Measurements from ENCODE around the gene ACSL3. TPM values are rescaled to one million over a fixed set of nuclear protein-coding genes. Genes with fewer than 3 reads are reported as not detected.

Gene ACSL3
- total and polyA plus RNA-seq, 4 donors = 22.2 to 154 (median 59.2) TPM

GRCh38 chr2:222888716-222889115, 27.9 kb downstream of the ACSL3 start:
- Histone ChIP-seq H3K27me3 (ENCODE audit: control insufficient read depth in 3 of 3, insufficient read depth in 3 of 3, low read length in 2 of 3) (no peaks in the 10 kb centered on the region), H3K4me3 (no peak overlapping the region), H3K27ac (ENCODE audit: low read depth in 1 of 2, low read length in 1 of 2) (no peak overlapping the region), H3K9me3 (ENCODE audit: control insufficient read depth in 4 of 4, insufficient read depth in 3 of 4, low read length in 3 of 4) (no peaks in the 10 kb centered on the region), H3K9ac (ENCODE audit: insufficient read depth in 1 of 2, low read length in 2 of 2) (no peak overlapping the region), H3K4me1 (ENCODE audit: control insufficient read depth in 5 of 5, insufficient read depth in 5 of 5, low read length in 5 of 5) (peaks cover 2 to 38% (median 21%) of the 10 kb centered on the region in 5 donors), H3K36me3 (ENCODE audit: control insufficient read depth in 4 of 4, insufficient read depth in 4 of 4, low read length in 4 of 4) (peaks cover 0 to 4% (median 1%) of the 10 kb centered on the region in 4 donors)
- 90 to 93% methylated on average over 7 of the region's 7 CpGs for WGBS, 2 donors
- DNase-seq (no peak), ATAC-seq (ENCODE audit: insufficient read depth, low FRiP score) (no peak)
- TF ChIP-seq CTCF (IDR thresholded peaks at IDR 0.05; ENCODE audit: control extremely low read depth, extremely low read depth) = no peak

GRCh38 chr2:222891890-222892289, 31.1 kb downstream of the ACSL3 start:
- ATAC-seq (ENCODE audit: insufficient read depth, low FRiP score) (no peak), DNase-seq (no peak)
- Histone ChIP-seq H3K27me3 (ENCODE audit: control insufficient read depth in 3 of 3, insufficient read depth in 3 of 3, low read length in 2 of 3) (no peaks in the 10 kb centered on the region), H3K27ac (ENCODE audit: low read depth in 1 of 2, low read length in 1 of 2) (no peak overlapping the region), H3K9ac (ENCODE audit: insufficient read depth in 1 of 2, low read length in 2 of 2) (no peak overlapping the region), H3K9me3 (ENCODE audit: control insufficient read depth in 4 of 4, insufficient read depth in 3 of 4, low read length in 3 of 4) (no peaks in the 10 kb centered on the region), H3K4me1 (ENCODE audit: control insufficient read depth in 5 of 5, insufficient read depth in 5 of 5, low read length in 5 of 5) (peaks cover 2 to 27% (median 9%) of the 10 kb centered on the region in 5 donors), H3K36me3 (ENCODE audit: control insufficient read depth in 4 of 4, insufficient read depth in 4 of 4, low read length in 4 of 4) (peaks cover 0 to 4% (median 1%) of the 10 kb centered on the region in 4 donors), H3K4me3 (no peak overlapping the region)
- 50 to 54% methylated on average over 4 of the region's 4 CpGs for WGBS, 2 donors
- TF ChIP-seq CTCF (IDR thresholded peaks at IDR 0.05; ENCODE audit: control extremely low read depth, extremely low read depth) = no peak

- 2 to 13% methylated on average over 2 of the region's 2 CpGs for WGBS, 2 donors
- H3K4me1 ChIP-seq (ENCODE audit: control insufficient read depth in 5 of 5, insufficient read depth in 5 of 5, low read length in 5 of 5) = peaks cover 2 to 22% (median 9%) of the 10 kb centered on the region in 5 donors
- no peaks in the 10 kb centered on the region for H3K9me3 ChIP-seq (ENCODE audit: control insufficient read depth in 4 of 4, insufficient read depth in 3 of 4, low read length in 3 of 4)
- DNase-seq (peak in 2 of 3 donors; percentile 67 to 77), ATAC-seq (ENCODE audit: insufficient read depth, low FRiP score) (peak; percentile 27)
- no peaks in the 10 kb centered on the region for H3K27me3 ChIP-seq (ENCODE audit: control insufficient read depth in 3 of 3, insufficient read depth in 3 of 3, low read length in 2 of 3)
- no peak overlapping the region for H3K9ac ChIP-seq (ENCODE audit: insufficient read depth in 1 of 2, low read length in 2 of 2)
- H3K27ac ChIP-seq (ENCODE audit: low read depth in 1 of 2, low read length in 1 of 2) = no peak overlapping the region
- no peak overlapping the region for H3K4me3 ChIP-seq
- H3K36me3 ChIP-seq (ENCODE audit: control insufficient read depth in 4 of 4, insufficient read depth in 4 of 4, low read length in 4 of 4) = peaks cover 0 to 4% (median 1%) of the 10 kb centered on the region in 4 donors
- no peak for TF ChIP-seq CTCF (IDR thresholded peaks at IDR 0.05; ENCODE audit: control extremely low read depth, extremely low read depth)
Measured at GRCh38 chr2:222892321-222892720, 31.5 kb downstream of the ACSL3 start.

GRCh38 chr2:222892761-222893160, 31.9 kb downstream of the ACSL3 start:
- Histone ChIP-seq H3K4me3 (no peak overlapping the region), H3K27ac (ENCODE audit: low read depth in 1 of 2, low read length in 1 of 2) (no peak overlapping the region), H3K4me1 (ENCODE audit: control insufficient read depth in 5 of 5, insufficient read depth in 5 of 5, low read length in 5 of 5) (peaks cover 2 to 19% (median 9%) of the 10 kb centered on the region in 5 donors), H3K27me3 (ENCODE audit: control insufficient read depth in 3 of 3, insufficient read depth in 3 of 3, low read length in 2 of 3) (no peaks in the 10 kb centered on the region), H3K9ac (ENCODE audit: insufficient read depth in 1 of 2, low read length in 2 of 2) (no peak overlapping the region), H3K9me3 (ENCODE audit: control insufficient read depth in 4 of 4, insufficient read depth in 3 of 4, low read length in 3 of 4) (no peaks in the 10 kb centered on the region), H3K36me3 (ENCODE audit: control insufficient read depth in 4 of 4, insufficient read depth in 4 of 4, low read length in 4 of 4) (peaks cover 0 to 4% (median 1%) of the 10 kb centered on the region in 4 donors)
- ATAC-seq (ENCODE audit: insufficient read depth, low FRiP score) (no peak), DNase-seq (peak in 2 of 3 donors; percentile 57 to 71)
- WGBS, 2 donors = 68% methylated on average over 1 of the region's 1 CpG
- TF ChIP-seq CTCF (IDR thresholded peaks at IDR 0.05; ENCODE audit: control extremely low read depth, extremely low read depth) = no peak

Measured in lung (tissue), 12 donors.